ENCODE results near the gene SEMA6D.

Gene SEMA6D

DNA sequence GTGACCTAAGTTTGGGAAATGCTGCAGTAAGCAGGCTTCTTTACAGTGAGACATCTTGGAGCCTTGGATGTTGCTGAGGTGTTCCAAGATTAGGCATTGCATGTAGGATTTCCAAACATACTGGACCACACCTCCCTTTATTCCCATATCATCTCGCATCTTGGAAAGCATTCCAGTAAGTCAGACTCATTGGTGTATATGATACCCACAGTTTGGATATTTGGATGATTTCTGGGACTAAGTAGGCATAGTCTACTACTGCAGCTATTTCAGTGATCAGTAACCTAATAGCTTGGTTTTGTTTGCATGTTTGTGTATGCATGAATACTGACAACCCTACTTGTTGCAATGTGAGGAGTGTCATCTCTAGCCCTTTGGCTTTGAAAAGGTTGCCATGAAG lies 97.3 kb downstream of the SEMA6D start:
- DNase-seq (ENCODE audit: low read depth) = no peak
- TF ChIP-seq, protein P1, sequence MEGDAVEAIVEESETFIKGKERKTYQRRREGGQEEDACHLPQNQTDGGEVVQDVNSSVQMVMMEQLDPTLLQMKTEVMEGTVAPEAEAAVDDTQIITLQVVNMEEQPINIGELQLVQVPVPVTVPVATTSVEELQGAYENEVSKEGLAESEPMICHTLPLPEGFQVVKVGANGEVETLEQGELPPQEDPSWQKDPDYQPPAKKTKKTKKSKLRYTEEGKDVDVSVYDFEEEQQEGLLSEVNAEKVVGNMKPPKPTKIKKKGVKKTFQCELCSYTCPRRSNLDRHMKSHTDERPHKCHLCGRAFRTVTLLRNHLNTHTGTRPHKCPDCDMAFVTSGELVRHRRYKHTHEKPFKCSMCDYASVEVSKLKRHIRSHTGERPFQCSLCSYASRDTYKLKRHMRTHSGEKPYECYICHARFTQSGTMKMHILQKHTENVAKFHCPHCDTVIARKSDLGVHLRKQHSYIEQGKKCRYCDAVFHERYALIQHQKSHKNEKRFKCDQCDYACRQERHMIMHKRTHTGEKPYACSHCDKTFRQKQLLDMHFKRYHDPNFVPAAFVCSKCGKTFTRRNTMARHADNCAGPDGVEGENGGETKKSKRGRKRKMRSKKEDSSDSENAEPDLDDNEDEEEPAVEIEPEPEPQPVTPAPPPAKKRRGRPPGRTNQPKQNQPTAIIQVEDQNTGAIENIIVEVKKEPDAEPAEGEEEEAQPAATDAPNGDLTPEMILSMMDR (conservative IDR thresholded peaks at IDR 0.05; ENCODE audit: low read depth, low read length) = no peak
- H3K4me3 ChIP-seq (ENCODE audit: low read length) = no peak overlapping the region

GRCh38 chr15:47817969-47818548 lies 100.8 kb downstream of the SEMA6D start:
- TF ChIP-seq, protein P1 (conservative IDR thresholded peaks at IDR 0.05; ENCODE audit: low read depth, low read length) = no peak
- no peak overlapping the region for H3K4me3 ChIP-seq (ENCODE audit: low read length)
- no peak for DNase-seq (ENCODE audit: low read depth)

- DNase-seq (ENCODE audit: low read depth) = no peak
- H3K4me3 ChIP-seq (ENCODE audit: low read length) = no peak overlapping the region
- TF ChIP-seq, protein P1 (conservative IDR thresholded peaks at IDR 0.05; ENCODE audit: low read depth, low read length) = no peak
Measured at GRCh38 chr15:47819158-47819557, 101.9 kb downstream of the SEMA6D start.

- TF ChIP-seq, protein P1 (conservative IDR thresholded peaks at IDR 0.05; ENCODE audit: low read depth, low read length) = no peak
- H3K4me3 ChIP-seq (ENCODE audit: low read length) = no peak overlapping the region
- DNase-seq (ENCODE audit: low read depth) = no peak
Measured at GRCh38 chr15:47820057-47820746, 102.9 kb downstream of the SEMA6D start.

DNA sequence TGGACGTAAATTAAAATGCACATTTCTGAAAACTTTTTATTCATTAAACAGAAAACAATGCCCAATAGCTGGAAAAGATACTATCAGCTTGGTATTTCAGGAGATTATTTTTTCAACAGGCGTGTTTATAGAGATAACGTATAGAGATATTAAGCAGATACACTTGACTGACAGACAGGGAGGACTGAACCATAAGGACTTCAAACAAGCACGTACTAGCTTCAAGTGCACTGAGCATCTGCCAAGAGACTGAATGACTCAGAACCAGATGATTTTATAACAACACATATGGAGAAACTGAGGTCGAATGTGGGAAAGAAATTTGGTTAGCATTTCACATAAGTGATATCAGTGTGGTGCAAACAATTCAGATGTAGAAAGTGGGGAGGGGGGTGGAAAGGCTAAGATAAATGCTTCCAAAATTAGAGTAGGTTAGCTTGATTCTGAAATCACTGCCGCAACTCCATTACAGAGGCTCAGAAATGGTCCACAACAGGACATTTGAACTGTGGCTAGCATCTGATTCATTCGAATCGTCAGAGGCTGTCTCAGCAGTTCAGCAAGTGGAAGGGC lies 103.5 kb downstream of the SEMA6D start:
- TF ChIP-seq, protein P1 (conservative IDR thresholded peaks at IDR 0.05; ENCODE audit: low read depth, low read length) = no peak
- peak; percentile 30 for DNase-seq (ENCODE audit: low read depth)
- no peak overlapping the region for H3K4me3 ChIP-seq (ENCODE audit: low read length)

DNA sequence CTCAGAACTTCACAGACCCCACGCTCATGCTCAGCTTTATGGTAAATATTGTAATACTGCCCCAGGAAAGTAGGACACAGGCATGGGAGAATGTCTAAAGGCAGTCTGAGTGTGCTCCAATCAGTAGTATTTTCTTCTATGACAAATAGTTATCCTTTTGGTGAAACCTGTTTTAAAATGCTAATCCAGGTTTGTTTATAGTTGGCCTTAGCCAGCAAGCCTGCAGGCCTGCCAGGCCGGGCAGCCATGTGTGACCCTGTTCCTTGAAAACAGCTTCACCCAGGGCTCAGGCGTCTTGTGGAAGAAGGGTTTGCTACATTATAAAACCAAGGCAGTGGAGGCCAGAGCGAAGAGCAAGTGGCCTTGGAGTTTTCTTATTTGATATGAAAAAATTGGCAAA lies 104.7 kb downstream of the SEMA6D start:
- DNase-seq (ENCODE audit: low read depth) = no peak
- no peak overlapping the region for H3K4me3 ChIP-seq (ENCODE audit: low read length)
- TF ChIP-seq, protein P1 (conservative IDR thresholded peaks at IDR 0.05; ENCODE audit: low read depth, low read length) = no peak

Data from retinal pigment epithelial cell (primary cell).